ENCODE data around the gene FNDC3A. TPM values are rescaled to one million over a fixed set of nuclear protein-coding genes. Genes with fewer than 3 reads are reported as not detected.

The FNDC3A gene
- total and polyA plus RNA-seq, 9 of the 15 experiments (the other 6 are each of a cell fraction or from before 2014, with no cell fraction given): 4.1 to 22.0 (median 13.5) TPM

GRCh38 chr13:49066856-49067255, 91.1 kb downstream of the FNDC3A start:
- no peak for FAIRE-seq
- WGBS (ENCODE audit: insufficient coverage, low coverage, missing lambda C conversion rate): 80% methylated on average over 2 of the region's 2 CpGs
- Histone ChIP-seq H3K9ac (ENCODE audit: insufficient read depth in 1 of 2, low read depth in 2 of 2, low read length in 2 of 2) (no peak overlapping the region), H4K20me1 (replicated peaks; ENCODE audit: control insufficient read depth, insufficient read depth, low read length) (no peaks in the 10 kb centered on the region), H3K36me3 (ENCODE audit: control insufficient read depth, insufficient read depth, low read length) (no peaks in the 10 kb centered on the region), H3K9me3 (replicated peaks; ENCODE audit: control insufficient read depth, insufficient read depth, low read depth, low read length) (no peaks in the 10 kb centered on the region), H3K4me1 (replicated peaks in 1 of 2; ENCODE audit: control insufficient read depth in 2 of 2, insufficient read depth in 2 of 2, low read length in 2 of 2) (peaks cover 0 to 9% of the 10 kb centered on the region in 2 experiments; a peak in 2 of 5 replicates), H3K27ac (ENCODE audit: extremely low read depth, low read depth, low read length) (no peak overlapping the region), H2AFZ (ENCODE audit: low read depth, low read length) (no peak overlapping the region), H3K4me2 (ENCODE audit: insufficient read depth, low read length) (no peak overlapping the region), H3K79me2 (ENCODE audit: control insufficient read depth, insufficient read depth, low read length) (no peaks in the 10 kb centered on the region), H3K27me3 (ENCODE audit: control insufficient read depth in 2 of 2, insufficient read depth in 2 of 2, low read length in 2 of 2) (no peaks in the 10 kb centered on the region), H3K9me1 (ENCODE audit: control insufficient read depth, insufficient read depth, low read length) (no peaks in the 10 kb centered on the region), H3K4me3 (no peak overlapping the region)
- intact Hi-C loops (cut with micrococcal nuclease): no loop called here
- TF ChIP-seq ZBTB34 (CRISPR knock-in tag; IDR thresholded peaks at IDR 0.05) (no peak), ARID3A (IDR thresholded peaks at IDR 0.05; ENCODE audit: borderline replicate concordance, low read depth, low read length) (no peak), ZNF121 (CRISPR knock-in tag; conservative IDR thresholded peaks at IDR 0.05) (no peak)
- BruUV-seq (replicated peaks): no TSS peak
- ATAC-seq: no peak
- in situ Hi-C loops (cut with MboI): no loop called here
- DNase-seq (ENCODE audit: extremely low read depth in 1 of 4, low spot score in 3 of 4): no peak
- CTCF ChIA-PET (ENCODE audit: low intra/inter-chr PET ratio): no interaction called here
- POLR2A ChIA-PET: no interaction called here
